ENCODE data around the gene INTS7. TPM values are rescaled to one million over a fixed set of nuclear protein-coding genes. Genes with fewer than 3 reads are reported as not detected.

The INTS7 gene
- total and polyA plus RNA-seq, 2 experiments from 2014 or later, result 10.9 to 34.0 TPM

DNA sequence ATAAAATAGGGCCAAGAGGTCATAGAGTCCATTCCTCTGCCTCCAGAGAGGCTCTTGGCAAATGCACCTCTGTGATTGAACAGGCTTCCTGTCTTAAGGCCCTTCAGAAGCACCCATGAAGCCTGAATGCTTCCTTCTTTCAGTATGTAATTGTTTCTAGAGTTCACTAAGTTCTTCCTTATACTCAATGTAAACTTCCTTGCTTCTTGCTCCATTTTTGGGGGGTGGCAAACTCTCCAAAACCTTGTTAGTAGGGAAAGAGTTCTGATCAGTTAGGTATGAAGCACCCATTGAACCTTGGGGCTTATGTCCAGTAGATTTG, 102.5 kb downstream of the INTS7 start:
- Histone ChIP-seq H3K27me3 (ENCODE audit: insufficient read depth) (no peaks in the 10 kb centered on the region), H3F3A (replicated peaks; ENCODE audit: low read depth) (no peaks in the 10 kb centered on the region), H3K4me1 (ENCODE audit: insufficient read depth) (peaks cover 22% of the 10 kb centered on the region), H3K4me3 (no peak overlapping the region), H3K79me2 (replicated peaks; ENCODE audit: insufficient read depth) (no peaks in the 10 kb centered on the region), H3K9me2 (ENCODE audit: insufficient read depth) (no peaks in the 10 kb centered on the region), H3K27ac (ENCODE audit: low read depth) (no peak overlapping the region), H3K36me3 (ENCODE audit: insufficient read depth) (no peaks in the 10 kb centered on the region), H4K20me1 (replicated peaks; ENCODE audit: insufficient read depth) (no peaks in the 10 kb centered on the region), H3K4me2 (no peak overlapping the region), H2AFZ (no peak overlapping the region)
- Mint-ChIP-seq H3K27ac (0 out of 2 replicates have a peak overlapping the region, but pooled peaks have one; percentile 67), H3K27me3 (ENCODE audit: insufficient read depth, low read depth, poor library complexity) (peaks cover 2% of the 10 kb centered on the region), H3K4me1 (peaks cover 34% of the 10 kb centered on the region), H3K9me3 (no peaks in the 10 kb centered on the region; the same call in 2 of the 3 replicates), H3K36me3 (ENCODE audit: low read depth) (no peaks in the 10 kb centered on the region), H3K4me3 (no peak overlapping the region)
- TF ChIP-seq POLR2AphosphoS5 (IDR thresholded peaks at IDR 0.05; ENCODE audit: low read depth) (no peak), EZH2 (IDR thresholded peaks at IDR 0.05; ENCODE audit: low read depth, unreplicated experiment) (no peak), CREB1 (CRISPR knock-in tag; IDR thresholded peaks at IDR 0.05; ENCODE audit: low read depth) (no peak), JUNB (IDR thresholded peaks at IDR 0.05; ENCODE audit: unreplicated experiment) (no peak), ZNF114 (CRISPR knock-in tag; IDR thresholded peaks at IDR 0.05) (no peak), STAT1 (IDR thresholded peaks at IDR 0.05; ENCODE audit: unreplicated experiment) (no peak)
- TF ChIP-seq, protein P1, sequence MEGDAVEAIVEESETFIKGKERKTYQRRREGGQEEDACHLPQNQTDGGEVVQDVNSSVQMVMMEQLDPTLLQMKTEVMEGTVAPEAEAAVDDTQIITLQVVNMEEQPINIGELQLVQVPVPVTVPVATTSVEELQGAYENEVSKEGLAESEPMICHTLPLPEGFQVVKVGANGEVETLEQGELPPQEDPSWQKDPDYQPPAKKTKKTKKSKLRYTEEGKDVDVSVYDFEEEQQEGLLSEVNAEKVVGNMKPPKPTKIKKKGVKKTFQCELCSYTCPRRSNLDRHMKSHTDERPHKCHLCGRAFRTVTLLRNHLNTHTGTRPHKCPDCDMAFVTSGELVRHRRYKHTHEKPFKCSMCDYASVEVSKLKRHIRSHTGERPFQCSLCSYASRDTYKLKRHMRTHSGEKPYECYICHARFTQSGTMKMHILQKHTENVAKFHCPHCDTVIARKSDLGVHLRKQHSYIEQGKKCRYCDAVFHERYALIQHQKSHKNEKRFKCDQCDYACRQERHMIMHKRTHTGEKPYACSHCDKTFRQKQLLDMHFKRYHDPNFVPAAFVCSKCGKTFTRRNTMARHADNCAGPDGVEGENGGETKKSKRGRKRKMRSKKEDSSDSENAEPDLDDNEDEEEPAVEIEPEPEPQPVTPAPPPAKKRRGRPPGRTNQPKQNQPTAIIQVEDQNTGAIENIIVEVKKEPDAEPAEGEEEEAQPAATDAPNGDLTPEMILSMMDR (conservative IDR thresholded peaks at IDR 0.05; ENCODE audit: low read depth in 2 of 2), result no peak
- TF ChIP-seq, protein P2, sequence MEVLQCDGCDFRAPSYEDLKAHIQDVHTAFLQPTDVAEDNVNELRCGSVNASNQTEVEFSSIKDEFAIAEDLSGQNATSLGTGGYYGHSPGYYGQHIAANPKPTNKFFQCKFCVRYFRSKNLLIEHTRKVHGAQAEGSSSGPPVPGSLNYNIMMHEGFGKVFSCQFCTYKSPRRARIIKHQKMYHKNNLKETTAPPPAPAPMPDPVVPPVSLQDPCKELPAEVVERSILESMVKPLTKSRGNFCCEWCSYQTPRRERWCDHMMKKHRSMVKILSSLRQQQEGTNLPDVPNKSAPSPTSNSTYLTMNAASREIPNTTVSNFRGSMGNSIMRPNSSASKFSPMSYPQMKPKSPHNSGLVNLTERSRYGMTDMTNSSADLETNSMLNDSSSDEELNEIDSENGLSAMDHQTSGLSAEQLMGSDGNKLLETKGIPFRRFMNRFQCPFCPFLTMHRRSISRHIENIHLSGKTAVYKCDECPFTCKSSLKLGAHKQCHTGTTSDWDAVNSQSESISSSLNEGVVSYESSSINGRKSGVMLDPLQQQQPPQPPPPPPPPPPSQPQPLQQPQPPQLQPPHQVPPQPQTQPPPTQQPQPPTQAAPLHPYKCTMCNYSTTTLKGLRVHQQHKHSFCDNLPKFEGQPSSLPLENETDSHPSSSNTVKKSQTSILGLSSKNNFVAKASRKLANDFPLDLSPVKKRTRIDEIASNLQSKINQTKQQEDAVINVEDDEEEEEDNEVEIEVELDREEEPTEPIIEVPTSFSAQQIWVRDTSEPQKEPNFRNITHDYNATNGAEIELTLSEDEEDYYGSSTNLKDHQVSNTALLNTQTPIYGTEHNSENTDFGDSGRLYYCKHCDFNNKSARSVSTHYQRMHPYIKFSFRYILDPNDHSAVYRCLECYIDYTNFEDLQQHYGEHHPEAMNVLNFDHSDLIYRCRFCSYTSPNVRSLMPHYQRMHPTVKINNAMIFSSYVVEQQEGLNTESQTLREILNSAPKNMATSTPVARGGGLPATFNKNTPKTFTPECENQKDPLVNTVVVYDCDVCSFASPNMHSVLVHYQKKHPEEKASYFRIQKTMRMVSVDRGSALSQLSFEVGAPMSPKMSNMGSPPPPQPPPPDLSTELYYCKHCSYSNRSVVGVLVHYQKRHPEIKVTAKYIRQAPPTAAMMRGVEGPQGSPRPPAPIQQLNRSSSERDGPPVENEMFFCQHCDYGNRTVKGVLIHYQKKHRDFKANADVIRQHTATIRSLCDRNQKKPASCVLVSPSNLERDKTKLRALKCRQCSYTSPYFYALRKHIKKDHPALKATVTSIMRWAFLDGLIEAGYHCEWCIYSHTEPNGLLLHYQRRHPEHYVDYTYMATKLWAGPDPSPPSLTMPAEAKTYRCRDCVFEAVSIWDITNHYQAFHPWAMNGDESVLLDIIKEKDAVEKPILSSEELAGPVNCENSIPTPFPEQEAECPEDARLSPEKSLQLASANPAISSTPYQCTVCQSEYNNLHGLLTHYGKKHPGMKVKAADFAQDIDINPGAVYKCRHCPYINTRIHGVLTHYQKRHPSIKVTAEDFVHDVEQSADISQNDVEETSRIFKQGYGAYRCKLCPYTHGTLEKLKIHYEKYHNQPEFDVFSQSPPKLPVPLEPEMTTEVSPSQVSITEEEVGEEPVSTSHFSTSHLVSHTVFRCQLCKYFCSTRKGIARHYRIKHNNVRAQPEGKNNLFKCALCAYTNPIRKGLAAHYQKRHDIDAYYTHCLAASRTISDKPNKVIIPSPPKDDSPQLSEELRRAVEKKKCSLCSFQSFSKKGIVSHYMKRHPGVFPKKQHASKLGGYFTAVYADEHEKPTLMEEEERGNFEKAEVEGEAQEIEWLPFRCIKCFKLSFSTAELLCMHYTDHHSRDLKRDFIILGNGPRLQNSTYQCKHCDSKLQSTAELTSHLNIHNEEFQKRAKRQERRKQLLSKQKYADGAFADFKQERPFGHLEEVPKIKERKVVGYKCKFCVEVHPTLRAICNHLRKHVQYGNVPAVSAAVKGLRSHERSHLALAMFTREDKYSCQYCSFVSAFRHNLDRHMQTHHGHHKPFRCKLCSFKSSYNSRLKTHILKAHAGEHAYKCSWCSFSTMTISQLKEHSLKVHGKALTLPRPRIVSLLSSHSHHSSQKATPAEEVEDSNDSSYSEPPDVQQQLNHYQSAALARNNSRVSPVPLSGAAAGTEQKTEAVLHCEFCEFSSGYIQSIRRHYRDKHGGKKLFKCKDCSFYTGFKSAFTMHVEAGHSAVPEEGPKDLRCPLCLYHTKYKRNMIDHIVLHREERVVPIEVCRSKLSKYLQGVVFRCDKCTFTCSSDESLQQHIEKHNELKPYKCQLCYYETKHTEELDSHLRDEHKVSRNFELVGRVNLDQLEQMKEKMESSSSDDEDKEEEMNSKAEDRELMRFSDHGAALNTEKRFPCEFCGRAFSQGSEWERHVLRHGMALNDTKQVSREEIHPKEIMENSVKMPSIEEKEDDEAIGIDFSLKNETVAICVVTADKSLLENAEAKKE (CRISPR knock-in tag; IDR thresholded peaks at IDR 0.05), result no peak
- TF ChIP-seq, protein P3, sequence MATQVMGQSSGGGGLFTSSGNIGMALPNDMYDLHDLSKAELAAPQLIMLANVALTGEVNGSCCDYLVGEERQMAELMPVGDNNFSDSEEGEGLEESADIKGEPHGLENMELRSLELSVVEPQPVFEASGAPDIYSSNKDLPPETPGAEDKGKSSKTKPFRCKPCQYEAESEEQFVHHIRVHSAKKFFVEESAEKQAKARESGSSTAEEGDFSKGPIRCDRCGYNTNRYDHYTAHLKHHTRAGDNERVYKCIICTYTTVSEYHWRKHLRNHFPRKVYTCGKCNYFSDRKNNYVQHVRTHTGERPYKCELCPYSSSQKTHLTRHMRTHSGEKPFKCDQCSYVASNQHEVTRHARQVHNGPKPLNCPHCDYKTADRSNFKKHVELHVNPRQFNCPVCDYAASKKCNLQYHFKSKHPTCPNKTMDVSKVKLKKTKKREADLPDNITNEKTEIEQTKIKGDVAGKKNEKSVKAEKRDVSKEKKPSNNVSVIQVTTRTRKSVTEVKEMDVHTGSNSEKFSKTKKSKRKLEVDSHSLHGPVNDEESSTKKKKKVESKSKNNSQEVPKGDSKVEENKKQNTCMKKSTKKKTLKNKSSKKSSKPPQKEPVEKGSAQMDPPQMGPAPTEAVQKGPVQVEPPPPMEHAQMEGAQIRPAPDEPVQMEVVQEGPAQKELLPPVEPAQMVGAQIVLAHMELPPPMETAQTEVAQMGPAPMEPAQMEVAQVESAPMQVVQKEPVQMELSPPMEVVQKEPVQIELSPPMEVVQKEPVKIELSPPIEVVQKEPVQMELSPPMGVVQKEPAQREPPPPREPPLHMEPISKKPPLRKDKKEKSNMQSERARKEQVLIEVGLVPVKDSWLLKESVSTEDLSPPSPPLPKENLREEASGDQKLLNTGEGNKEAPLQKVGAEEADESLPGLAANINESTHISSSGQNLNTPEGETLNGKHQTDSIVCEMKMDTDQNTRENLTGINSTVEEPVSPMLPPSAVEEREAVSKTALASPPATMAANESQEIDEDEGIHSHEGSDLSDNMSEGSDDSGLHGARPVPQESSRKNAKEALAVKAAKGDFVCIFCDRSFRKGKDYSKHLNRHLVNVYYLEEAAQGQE (IDR thresholded peaks at IDR 0.05; ENCODE audit: unreplicated experiment), result no peak
- DNase-seq (ENCODE audit: low spot score), result no peak
- ATAC-seq, result no peak

Data from GM23338 (cell line).